ENCODE results near the gene MICU1. TPM values are rescaled to one million over a fixed set of nuclear protein-coding genes. Genes with fewer than 3 reads are reported as not detected.

The MICU1 gene
- total RNA-seq, 1 experiment from 2014 or later, result 89.4 TPM

- intact Hi-C loops (cut with micrococcal nuclease; ENCODE audit: unreplicated experiment), result no loop called here
These were observed 235.1 kb downstream of the MICU1 start for GRCh38 chr10:72390764-72391163.

GRCh38 chr10:72389716-72390115, 236.2 kb downstream of the MICU1 start:
- H3K27ac Mint-ChIP-seq (ENCODE audit: unreplicated experiment), result no peak overlapping the region
- no peaks in the 10 kb centered on the region for H3K9me3 Mint-ChIP-seq (ENCODE audit: low read depth, unreplicated experiment)
- CTCF ChIA-PET, result no interaction called here
- H3K4me1 Mint-ChIP-seq (ENCODE audit: low read depth, unreplicated experiment), result peaks cover 10% of the 10 kb centered on the region
- H3K27me3 Mint-ChIP-seq (ENCODE audit: unreplicated experiment), result no peaks in the 10 kb centered on the region
- no peak for DNase-seq
- intact Hi-C loops (cut with micrococcal nuclease; ENCODE audit: unreplicated experiment), result no loop called here
- no peaks in the 10 kb centered on the region for H3K36me3 Mint-ChIP-seq (ENCODE audit: insufficient read depth, unreplicated experiment)
- no peak for TF ChIP-seq CTCF (IDR thresholded peaks at IDR 0.05; ENCODE audit: unreplicated experiment)
- no TSS peak for BruUV-seq (replicated peaks)
- no peak overlapping the region for H3K4me3 Mint-ChIP-seq (ENCODE audit: low read depth, unreplicated experiment)

More at GRCh38 chr10:72390764-72391163, 235.1 kb downstream of the MICU1 start:
- TF ChIP-seq CTCF (IDR thresholded peaks at IDR 0.05; ENCODE audit: unreplicated experiment), result no peak
- Mint-ChIP-seq H3K4me3 (ENCODE audit: low read depth, unreplicated experiment) (no peak overlapping the region), H3K36me3 (ENCODE audit: insufficient read depth, unreplicated experiment) (no peaks in the 10 kb centered on the region), H3K9me3 (ENCODE audit: low read depth, unreplicated experiment) (no peaks in the 10 kb centered on the region), H3K27me3 (ENCODE audit: unreplicated experiment) (no peaks in the 10 kb centered on the region), H3K27ac (ENCODE audit: unreplicated experiment) (no peak overlapping the region), H3K4me1 (ENCODE audit: low read depth, unreplicated experiment) (no peaks in the 10 kb centered on the region)
- no peak for DNase-seq
- CTCF ChIA-PET, result no interaction called here
- no TSS peak for BruUV-seq (replicated peaks)

- DNase-seq, result no peak
- CTCF ChIA-PET, result interaction anchor here (0.6 to 0.9 kb wide), 2 partner anchors 34 to 499 kb away, joined by 3 read pairs; partner anchors contain the start of gene DNAJB12
- Mint-ChIP-seq H3K27me3 (ENCODE audit: unreplicated experiment) (no peaks in the 10 kb centered on the region), H3K9me3 (ENCODE audit: low read depth, unreplicated experiment) (no peaks in the 10 kb centered on the region), H3K4me1 (ENCODE audit: low read depth, unreplicated experiment) (peaks cover 15% of the 10 kb centered on the region), H3K4me3 (ENCODE audit: low read depth, unreplicated experiment) (no peak overlapping the region), H3K27ac (ENCODE audit: unreplicated experiment) (no peak overlapping the region), H3K36me3 (ENCODE audit: insufficient read depth, unreplicated experiment) (no peaks in the 10 kb centered on the region)
- intact Hi-C loops (cut with micrococcal nuclease; ENCODE audit: unreplicated experiment), result no loop called here
- BruUV-seq (replicated peaks), result no TSS peak
- no peak for TF ChIP-seq CTCF (IDR thresholded peaks at IDR 0.05; ENCODE audit: unreplicated experiment)
These were observed 236.9 kb downstream of the MICU1 start for GRCh38 chr10:72389014-72389413.

- H3K4me1 Mint-ChIP-seq (ENCODE audit: low read depth, unreplicated experiment), result peaks cover 15% of the 10 kb centered on the region
- no peak for TF ChIP-seq CTCF (IDR thresholded peaks at IDR 0.05; ENCODE audit: unreplicated experiment)
- H3K36me3 Mint-ChIP-seq (ENCODE audit: insufficient read depth, unreplicated experiment), result no peaks in the 10 kb centered on the region
- no peak for DNase-seq
- H3K27me3 Mint-ChIP-seq (ENCODE audit: unreplicated experiment), result no peaks in the 10 kb centered on the region
- CTCF ChIA-PET, result interaction anchor here (0.9 kb wide), 1 partner anchor 33 kb away, joined by 3 read pairs; the partner anchor contains the start of gene DNAJB12
- BruUV-seq (replicated peaks), result no TSS peak
- intact Hi-C loops (cut with micrococcal nuclease; ENCODE audit: unreplicated experiment), result no loop called here
- H3K4me3 Mint-ChIP-seq (ENCODE audit: low read depth, unreplicated experiment), result no peak overlapping the region
- H3K27ac Mint-ChIP-seq (ENCODE audit: unreplicated experiment), result no peak overlapping the region
- no peaks in the 10 kb centered on the region for H3K9me3 Mint-ChIP-seq (ENCODE audit: low read depth, unreplicated experiment)
These were observed 237.8 kb downstream of the MICU1 start for GRCh38 chr10:72388062-72388461.

Data from Calu3 (cell line).